Neural cell (in vitro differentiated cells): Measurements from ENCODE around the gene PILRA. TPM values are rescaled to one million over a fixed set of nuclear protein-coding genes. Genes with fewer than 3 reads are reported as not detected.

Source experiments
- H2AFZ ChIP-seq: fragments of 200-600, 300-800 bp; sonication (generic), shearing (Covaris generic); 2 replicates; pipeline ENCODE4 v1.6.0; 2014; ENCODE audit warnings: low read depth, mild to moderate bottlenecking, antibody characterized with exemption, low read length, moderate library complexity
- H3F3A ChIP-seq: fragments of 200-600 bp; shearing (Covaris generic); 2 replicates; pipeline ENCODE4 v1.6.1; 2016; ENCODE audit warnings: mild to moderate bottlenecking, moderate library complexity, mixed read lengths, antibody characterized with exemption, low read length; ENCODE audit not compliant: insufficient read depth, poor library complexity, severe bottlenecking
- H3K27ac ChIP-seq: fragments of 200-600, 300-800 bp; sonication (generic), shearing (Covaris generic); 2 replicates; pipeline ENCODE4 v1.5.1; 2014; ENCODE audit warnings: mild to moderate bottlenecking, low read length, moderate library complexity
- H3K27me3 ChIP-seq: fragments of 300-800, 200-600 bp; sonication (generic), shearing (Covaris generic); 2 replicates; pipeline ENCODE4 v1.6.0; 2014; ENCODE audit warnings: mild to moderate bottlenecking, low read depth, low read length, moderate library complexity; ENCODE audit not compliant: insufficient read depth
- H3K36me3 ChIP-seq: fragments of 300-800, 200-600 bp; sonication (generic), shearing (Covaris generic); 2 replicates; pipeline ENCODE4 v1.5.1; 2014; ENCODE audit warnings: mild to moderate bottlenecking, antibody characterized with exemption, low read length, moderate library complexity; ENCODE audit not compliant: insufficient read depth
- H3K4me2 ChIP-seq: fragments of 300-800, 200-600 bp; sonication (generic), shearing (Covaris generic); 2 replicates; pipeline ENCODE4 v1.6.0; 2014; ENCODE audit warnings: mild to moderate bottlenecking, low read length
- H3K4me3 ChIP-seq: fragments of 300-800, 200-600 bp; sonication (generic), shearing (Covaris generic); 2 replicates; pipeline ENCODE4 v1.5.1; 2014; ENCODE audit warnings: mild to moderate bottlenecking, low read length, moderate library complexity
- H3K79me2 ChIP-seq: fragments of 200-600 bp; shearing (Covaris generic); replicated peaks from 2 replicates; pipeline ENCODE4 v1.6.0; 2014; ENCODE audit warnings: mild to moderate bottlenecking, low read length, moderate library complexity; ENCODE audit not compliant: insufficient read depth
- H3K9ac ChIP-seq: fragments of 300-800, 200-600 bp; sonication (generic), shearing (Covaris generic); 2 replicates; pipeline ENCODE4 v1.6.1; 2016; ENCODE audit warnings: mild to moderate bottlenecking, low read length, mixed read lengths
- H3K9me2 ChIP-seq: fragments of 200-600 bp; shearing (Covaris generic); 2 replicates; pipeline ENCODE4 v1.6.1; 2016; ENCODE audit warnings: mild to moderate bottlenecking, low read length, mixed read lengths; ENCODE audit not compliant: insufficient read depth
- H3K9me3 ChIP-seq: fragments of 200-600, 300-800 bp; sonication (generic), shearing (Covaris generic); 2 replicates; pipeline ENCODE4 v1.6.1; 2016; ENCODE audit warnings: mild to moderate bottlenecking, mixed run types, low read length, moderate library complexity, mixed read lengths
- H4K20me1 ChIP-seq: fragments of 200-600 bp; shearing (Covaris generic); 2 replicates; pipeline ENCODE4 v1.6.1; 2016; ENCODE audit warnings: mild to moderate bottlenecking, mixed run types; ENCODE audit not compliant: insufficient read depth
- EP300 ChIP-seq: fragments of 450-650 bp; conservative IDR thresholded peaks from 2 replicates; pipeline ENCODE4 v1.6.1; 2014; ENCODE audit warnings: antibody characterized with exemption, mild to moderate bottlenecking, moderate library complexity; ENCODE audit not compliant: poor library complexity, severe bottlenecking
- EZH2 ChIP-seq: fragments of 200-600, 300-800 bp; shearing (Covaris generic), sonication (generic); IDR thresholded peaks from 2 replicates; pipeline ENCODE4 v1.6.1; 2014; ENCODE audit warnings: antibody characterized with exemption, low read length, borderline replicate concordance, mild to moderate bottlenecking; ENCODE audit not compliant: insufficient read depth, poor library complexity, severe bottlenecking
- MXI1 ChIP-seq: fragments of 450-650 bp; conservative IDR thresholded peaks from 2 replicates; pipeline ENCODE4 v1.6.1; 2014; ENCODE audit warnings: antibody characterized with exemption, mild to moderate bottlenecking; ENCODE audit not compliant: poor library complexity, severe bottlenecking
- POLR2AphosphoS5 ChIP-seq: IDR thresholded peaks from 2 replicates; pipeline ENCODE4 v1.6.1; 2012
- RAD21 ChIP-seq: fragments of 450-650 bp; conservative IDR thresholded peaks from 2 replicates; pipeline ENCODE4 v1.6.1; 2014; ENCODE audit warnings: antibody characterized with exemption, mild to moderate bottlenecking, moderate library complexity
- REST ChIP-seq: IDR thresholded peaks from 2 replicates; pipeline ENCODE4 v1.6.1; 2012; ENCODE audit warnings: borderline replicate concordance
- SMC3 ChIP-seq: fragments of 450-650 bp; conservative IDR thresholded peaks from 2 replicates; pipeline ENCODE4 v1.6.1; 2014; ENCODE audit warnings: antibody characterized with exemption, mild to moderate bottlenecking, moderate library complexity; ENCODE audit not compliant: poor library complexity
- TAF1 ChIP-seq: IDR thresholded peaks from 2 replicates; pipeline ENCODE4 v1.6.1; 2012; ENCODE audit warnings: low read depth
- polyA plus RNA-seq: library from polyadenylated mRNA; depleted of rRNA; stranded (reverse); fragments of >200 nt; gene quantifications from 2 replicates; pipeline ENCODE4 v1.2.3, GENCODE V29; 2014
- TF ChIP-seq, protein P1 (sequence below): fragments of 450-650 bp; IDR thresholded peaks from 2 replicates; pipeline ENCODE4 v1.5.1; 2014; ENCODE audit warnings: antibody characterized with exemption, mild to moderate bottlenecking, moderate library complexity; ENCODE audit not compliant: poor library complexity, severe bottlenecking

PILRA gene
- polyA plus RNA-seq, 1 donor from 2014 or later, result 23.7 TPM

DNA sequence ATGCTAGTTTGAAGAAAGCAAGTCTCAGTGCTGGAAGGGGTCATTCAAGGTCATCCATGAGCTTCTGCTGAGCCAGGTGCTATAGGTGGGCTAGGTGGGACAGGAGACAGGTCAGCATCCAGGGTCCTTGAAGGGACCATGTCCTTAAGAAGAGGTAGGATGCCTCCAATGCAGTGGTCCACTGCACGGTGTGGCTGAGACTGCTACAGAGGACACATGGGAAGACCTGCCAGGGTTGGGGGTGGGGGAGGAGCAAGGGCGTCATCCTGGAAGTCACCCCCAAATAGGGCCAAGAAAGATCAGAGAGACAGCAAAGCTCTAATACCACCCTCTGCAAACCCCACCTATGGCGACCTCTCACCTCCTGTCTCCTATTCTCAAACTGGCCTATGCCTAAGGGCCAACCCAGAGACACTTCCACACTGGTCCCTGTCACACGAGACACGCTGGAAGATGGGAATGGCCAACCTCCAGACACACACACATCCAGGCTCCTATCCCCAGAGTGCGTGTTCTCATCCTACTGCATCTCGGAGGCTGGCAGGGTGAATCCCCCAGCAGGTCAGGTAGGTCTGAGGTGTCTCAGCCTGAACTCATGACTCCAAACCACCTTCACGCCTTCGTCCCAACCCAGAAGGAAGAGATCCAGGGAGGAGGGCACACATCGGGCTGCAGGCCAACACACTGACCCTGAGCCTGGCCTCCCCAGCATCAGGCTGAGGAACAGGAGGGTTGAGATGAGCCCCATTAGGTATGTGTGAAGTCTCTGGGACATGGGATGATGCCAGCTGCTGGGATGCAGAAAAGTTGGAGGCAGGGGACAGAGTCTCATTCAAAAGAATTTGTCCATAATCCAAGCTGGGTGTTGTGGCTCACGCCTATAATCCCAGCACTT, 68.6 kb downstream of the PILRA start:
- Histone ChIP-seq H3K9me2 (no peaks in the 10 kb centered on the region), H3F3A (no peaks in the 10 kb centered on the region)

More for the DNA sequence above, 68.6 kb downstream of the PILRA start:
- no peak overlapping the region for H3K4me2 ChIP-seq
- no peak overlapping the region for H3K9ac ChIP-seq
- no peak overlapping the region for H3K4me3 ChIP-seq
- H3K36me3 ChIP-seq, result no peaks in the 10 kb centered on the region
- TF ChIP-seq EP300 (no peak), MXI1 (no peak), REST (no peak), RAD21 (no peak), EZH2 (no peak), TAF1 (no peak), POLR2AphosphoS5 (no peak), SMC3 (no peak)
- TF ChIP-seq, protein P1, sequence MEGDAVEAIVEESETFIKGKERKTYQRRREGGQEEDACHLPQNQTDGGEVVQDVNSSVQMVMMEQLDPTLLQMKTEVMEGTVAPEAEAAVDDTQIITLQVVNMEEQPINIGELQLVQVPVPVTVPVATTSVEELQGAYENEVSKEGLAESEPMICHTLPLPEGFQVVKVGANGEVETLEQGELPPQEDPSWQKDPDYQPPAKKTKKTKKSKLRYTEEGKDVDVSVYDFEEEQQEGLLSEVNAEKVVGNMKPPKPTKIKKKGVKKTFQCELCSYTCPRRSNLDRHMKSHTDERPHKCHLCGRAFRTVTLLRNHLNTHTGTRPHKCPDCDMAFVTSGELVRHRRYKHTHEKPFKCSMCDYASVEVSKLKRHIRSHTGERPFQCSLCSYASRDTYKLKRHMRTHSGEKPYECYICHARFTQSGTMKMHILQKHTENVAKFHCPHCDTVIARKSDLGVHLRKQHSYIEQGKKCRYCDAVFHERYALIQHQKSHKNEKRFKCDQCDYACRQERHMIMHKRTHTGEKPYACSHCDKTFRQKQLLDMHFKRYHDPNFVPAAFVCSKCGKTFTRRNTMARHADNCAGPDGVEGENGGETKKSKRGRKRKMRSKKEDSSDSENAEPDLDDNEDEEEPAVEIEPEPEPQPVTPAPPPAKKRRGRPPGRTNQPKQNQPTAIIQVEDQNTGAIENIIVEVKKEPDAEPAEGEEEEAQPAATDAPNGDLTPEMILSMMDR, result no peak
- H3K27ac ChIP-seq, result no peak overlapping the region
- no peak overlapping the region for H2AFZ ChIP-seq
- no peaks in the 10 kb centered on the region for H4K20me1 ChIP-seq
- no peaks in the 10 kb centered on the region for H3K79me2 ChIP-seq
- no peaks in the 10 kb centered on the region for H3K27me3 ChIP-seq
- no peaks in the 10 kb centered on the region for H3K9me3 ChIP-seq
